Left lung (tissue), 10 donors: Measurements from ENCODE around the gene DENND1A. TPM values are rescaled to one million over a fixed set of nuclear protein-coding genes. Genes with fewer than 3 reads are reported as not detected.

Experiments
- ATAC-seq: fragments of 200-7000 bp; cut with Tn5 transposase; one replicate; pipeline ENCODE4 v1.9.1; 2020; ENCODE audit warnings: moderate library complexity
- DNase-seq, 4 donors: peaks; one replicate each; pipeline ENCODE4 v3.0.0-alpha.2; 2013 to 2020
- H3K27ac ChIP-seq, 2 donors: fragments of 200-600 bp; sonication (generic) in 1 of 2; one replicate each; pipeline versions ENCODE4 v1.5.0 to v1.8.0; 2020 to 2021
- H3K27me3 ChIP-seq, 2 donors: fragments of 200-600 bp; sonication (generic) in 1 of 2; one replicate each; pipeline versions ENCODE4 v1.5.0 to v1.8.0; 2020 to 2021
- H3K36me3 ChIP-seq, 2 donors: fragments of 200-600 bp; sonication (generic) in 1 of 2; one replicate each; pipeline versions ENCODE4 v1.5.0 to v1.8.0; 2020 to 2021
- H3K4me1 ChIP-seq, 2 donors: fragments of 200-600 bp; one replicate each; pipeline ENCODE4 v1.8.0; 2021
- H3K4me3 ChIP-seq, 2 donors: fragments of 200-600 bp; sonication (generic) in 1 of 2; one replicate each; pipeline versions ENCODE4 v1.5.0 to v1.8.0; 2020 to 2021; ENCODE audit warnings: mild to moderate bottlenecking in 1 of 2
- H3K9me3 ChIP-seq, 2 donors: fragments of 200-600 bp; sonication (generic) in 1 of 2; one replicate each; pipeline versions ENCODE4 v1.5.0 to v1.8.0; 2020 to 2021
- intact Hi-C, 2 donors: fragments of 100-400 bp; cut with DNase I; formaldehyde crosslinking; loops; one replicate each; pipeline versions ENCODE4 v1.11.2 to v1.14.2; 2022
- polyA plus RNA-seq, 6 donors: library from polyadenylated mRNA; unstranded; fragments of 120-200 nt; gene quantifications; one replicate each; pipeline ENCODE4 v1.2.1, GENCODE V29; 2013; ENCODE audit not compliant: insufficient read length in 6 of 6
- total RNA-seq, 2 donors: library from RNA; stranded (reverse); fragmentation: NEBNext Ultra II Directional; extraction: Animal tissue kit (Norgen Biotek cat#: 25700); gene quantifications; one replicate each; pipeline ENCODE4 v1.2.1, GENCODE V29; 2021
- TF ChIP-seq, protein P1 (sequence below), 2 donors: fragments of 200-600 bp; sonication (generic) in 1 of 2; IDR thresholded peaks; one replicate each; pipeline versions ENCODE4 v1.5.0 to v1.8.0; 2021; ENCODE audit warnings: antibody characterized with exemption in 2 of 2
- donor health status: DM: no; HTN: yes; CAD: no.
- donor health status: DM: no; HTN: no; CAD: no.

The DENND1A gene
- total and polyA plus RNA-seq, 8 donors, result 8.3 to 23.2 (median 9.7) TPM

DNA sequence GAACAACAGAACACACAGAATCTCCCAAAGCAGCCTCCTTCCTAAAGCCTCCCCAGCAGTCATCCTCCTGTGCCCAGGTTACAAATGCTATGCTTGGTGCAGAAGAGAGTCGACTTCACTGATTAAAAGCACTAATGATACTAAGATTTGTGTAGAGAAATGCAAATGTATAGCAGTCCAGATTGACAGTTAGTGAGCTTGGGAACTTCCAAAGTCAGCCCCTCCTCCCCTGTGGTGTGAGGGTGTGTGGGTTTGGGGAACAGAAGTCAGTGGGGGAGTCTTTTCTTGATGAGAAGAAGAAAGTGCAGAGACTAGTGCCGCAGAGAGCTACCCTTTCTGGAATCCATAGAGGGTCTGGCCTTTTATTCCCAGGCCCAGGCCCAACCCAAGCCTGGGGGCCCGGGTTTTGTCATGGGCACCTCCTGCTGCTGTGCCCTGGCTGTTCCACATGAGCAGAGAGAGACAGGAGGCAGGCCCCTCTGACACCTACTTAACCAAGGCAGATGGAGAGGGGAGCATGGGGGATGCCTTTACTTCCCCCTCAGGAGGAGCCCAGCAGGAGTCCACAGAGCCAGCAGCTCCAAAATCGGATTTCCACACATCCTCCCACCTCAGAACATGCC lies 173.3 kb downstream of the DENND1A start:
- intact Hi-C loops, result no loop called here
- DNase-seq, result no peak

DNA sequence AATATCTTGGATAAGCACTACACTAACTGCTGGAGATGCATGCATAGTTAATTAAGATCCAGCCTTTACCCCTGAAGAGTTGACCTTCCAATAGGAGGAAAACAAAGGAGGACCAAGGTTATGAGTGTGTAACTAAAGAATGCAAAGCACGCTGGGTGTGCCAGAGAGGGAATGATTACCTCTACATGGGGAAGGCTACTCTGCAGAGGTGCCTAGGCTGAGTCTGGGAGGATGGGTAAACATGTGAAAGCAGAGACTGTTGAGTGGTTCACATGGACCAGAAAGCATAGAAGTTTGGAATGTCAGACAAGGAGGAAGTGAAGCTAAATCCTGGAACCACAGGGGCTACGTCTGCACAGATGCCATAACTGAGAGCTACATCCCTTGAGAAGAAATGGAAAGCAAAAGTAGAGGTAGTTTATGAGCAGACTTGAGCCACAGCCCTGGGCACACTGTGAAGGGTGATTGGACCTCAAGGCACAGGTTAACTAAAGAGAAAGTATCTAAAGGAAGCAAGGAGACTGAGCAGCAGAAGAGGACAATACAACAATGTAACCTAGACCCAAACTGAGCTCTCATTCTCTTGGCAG lies 176.2 kb downstream of the DENND1A start:
- ATAC-seq (no peak), DNase-seq (no peak)
- Histone ChIP-seq H3K27me3 (no peaks in the 10 kb centered on the region), H3K27ac (no peak overlapping the region), H3K4me3 (no peak overlapping the region), H3K36me3 (peaks cover 0 to 11% of the 10 kb centered on the region in 2 donors), H3K9me3 (no peaks in the 10 kb centered on the region), H3K4me1 (peaks cover 0 to 9% of the 10 kb centered on the region in 2 donors)
- intact Hi-C loops, result no loop called here
- TF ChIP-seq, protein P1, sequence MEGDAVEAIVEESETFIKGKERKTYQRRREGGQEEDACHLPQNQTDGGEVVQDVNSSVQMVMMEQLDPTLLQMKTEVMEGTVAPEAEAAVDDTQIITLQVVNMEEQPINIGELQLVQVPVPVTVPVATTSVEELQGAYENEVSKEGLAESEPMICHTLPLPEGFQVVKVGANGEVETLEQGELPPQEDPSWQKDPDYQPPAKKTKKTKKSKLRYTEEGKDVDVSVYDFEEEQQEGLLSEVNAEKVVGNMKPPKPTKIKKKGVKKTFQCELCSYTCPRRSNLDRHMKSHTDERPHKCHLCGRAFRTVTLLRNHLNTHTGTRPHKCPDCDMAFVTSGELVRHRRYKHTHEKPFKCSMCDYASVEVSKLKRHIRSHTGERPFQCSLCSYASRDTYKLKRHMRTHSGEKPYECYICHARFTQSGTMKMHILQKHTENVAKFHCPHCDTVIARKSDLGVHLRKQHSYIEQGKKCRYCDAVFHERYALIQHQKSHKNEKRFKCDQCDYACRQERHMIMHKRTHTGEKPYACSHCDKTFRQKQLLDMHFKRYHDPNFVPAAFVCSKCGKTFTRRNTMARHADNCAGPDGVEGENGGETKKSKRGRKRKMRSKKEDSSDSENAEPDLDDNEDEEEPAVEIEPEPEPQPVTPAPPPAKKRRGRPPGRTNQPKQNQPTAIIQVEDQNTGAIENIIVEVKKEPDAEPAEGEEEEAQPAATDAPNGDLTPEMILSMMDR (IDR thresholded peaks at IDR 0.05), result no peak

More for the DNA sequence above, 173.3 kb downstream of the DENND1A start:
- ATAC-seq, result no peak
- TF ChIP-seq, protein P1 (IDR thresholded peaks at IDR 0.05), result no peak
- Histone ChIP-seq H3K9me3 (no peaks in the 10 kb centered on the region), H3K27me3 (no peaks in the 10 kb centered on the region), H3K27ac (no peak overlapping the region), H3K4me3 (no peak overlapping the region), H3K36me3 (peaks cover 0 to 11% of the 10 kb centered on the region in 2 donors), H3K4me1 (no peaks in the 10 kb centered on the region)

DNA sequence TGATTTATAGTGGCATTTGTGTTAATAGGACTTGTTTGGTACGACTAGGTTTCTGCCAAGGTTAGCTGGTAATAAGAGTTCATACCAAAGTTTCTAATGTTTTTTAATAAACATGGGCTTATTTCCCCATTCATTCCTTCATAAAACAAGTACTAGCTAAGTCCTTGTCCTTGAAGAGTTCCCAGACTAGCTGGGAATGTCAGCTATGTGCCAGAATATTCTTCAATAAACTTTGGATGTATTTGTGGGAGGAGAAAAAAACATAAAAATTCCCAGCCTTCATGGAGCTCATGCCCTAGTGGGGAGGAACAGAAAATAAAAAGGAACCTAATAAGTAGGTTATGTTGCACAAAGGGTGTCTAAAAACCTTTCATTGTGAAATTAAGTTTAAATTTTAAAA lies 176.9 kb downstream of the DENND1A start:
- Histone ChIP-seq H3K27me3 (no peaks in the 10 kb centered on the region), H3K4me3 (no peak overlapping the region), H3K4me1 (peaks cover 0 to 9% of the 10 kb centered on the region in 2 donors), H3K36me3 (peaks cover 0 to 11% of the 10 kb centered on the region in 2 donors), H3K27ac (no peak overlapping the region), H3K9me3 (no peaks in the 10 kb centered on the region)
- no peak for ATAC-seq
- DNase-seq, result no peak
- intact Hi-C loops, result no loop called here
- TF ChIP-seq, protein P1 (IDR thresholded peaks at IDR 0.05), result no peak

DNA sequence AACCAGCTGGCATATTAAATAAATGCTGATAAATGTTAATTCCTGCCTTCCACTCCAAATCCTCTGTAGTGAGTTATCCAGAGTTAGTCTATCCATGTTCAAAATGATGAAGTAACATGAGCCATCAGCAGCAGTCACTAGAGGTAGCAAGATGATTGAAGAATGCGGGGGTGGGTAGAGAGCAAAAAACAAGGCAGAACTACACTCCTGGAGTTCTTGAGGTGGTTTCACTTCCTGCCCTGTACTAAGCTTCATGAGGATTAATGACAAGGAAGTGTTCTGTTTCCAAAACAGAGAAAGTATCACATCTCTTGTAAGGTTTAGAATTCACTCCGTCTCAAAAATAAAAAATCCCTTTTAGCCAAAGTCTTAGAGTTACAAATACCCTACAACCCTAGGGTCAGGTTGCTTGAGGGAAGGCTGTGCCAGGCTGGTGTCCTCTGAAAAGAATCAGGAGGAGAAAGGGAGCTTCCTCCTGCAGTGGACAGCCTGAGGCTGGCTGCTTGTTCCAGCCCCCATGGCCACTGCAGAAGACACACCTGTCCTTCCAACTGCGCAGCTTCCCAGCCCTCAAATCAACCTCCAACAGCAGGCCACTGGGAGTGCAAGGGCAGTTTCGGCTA lies 180.2 kb downstream of the DENND1A start:
- H3K4me3 ChIP-seq, result no peak overlapping the region
- intact Hi-C loops, result no loop called here
- ATAC-seq (peak; percentile 63), DNase-seq (no peak)
- peaks cover 0 to 9% of the 10 kb centered on the region in 2 donors for H3K4me1 ChIP-seq
- H3K36me3 ChIP-seq, result no peaks in the 10 kb centered on the region
- no peaks in the 10 kb centered on the region for H3K9me3 ChIP-seq
- no peaks in the 10 kb centered on the region for H3K27me3 ChIP-seq
- TF ChIP-seq, protein P1 (IDR thresholded peaks at IDR 0.05), result no peak
- H3K27ac ChIP-seq, result no peak overlapping the region

DNA sequence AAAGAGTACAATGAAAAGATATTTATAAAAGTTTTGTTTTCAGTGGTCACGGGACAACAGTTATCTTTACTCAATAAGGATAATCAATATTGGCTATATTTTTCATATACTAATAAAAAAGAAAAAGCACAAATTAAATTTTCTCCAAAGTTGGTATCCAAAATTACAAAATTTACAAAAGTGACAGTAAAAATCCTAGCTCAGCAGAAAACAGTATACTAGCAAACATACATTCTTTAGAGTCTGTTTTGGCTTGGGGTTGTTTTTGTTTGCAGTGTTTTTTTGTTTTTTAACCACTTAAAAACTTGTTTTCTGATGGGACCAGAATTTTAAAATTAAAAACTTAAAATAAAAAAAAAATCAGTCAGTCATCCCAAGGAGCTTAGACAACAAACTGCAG lies 183.2 kb downstream of the DENND1A start:
- Histone ChIP-seq H3K4me3 (no peak overlapping the region), H3K36me3 (no peaks in the 10 kb centered on the region), H3K27ac (no peak overlapping the region), H3K27me3 (no peaks in the 10 kb centered on the region), H3K4me1 (peaks cover 0 to 13% of the 10 kb centered on the region in 2 donors), H3K9me3 (no peaks in the 10 kb centered on the region)
- ATAC-seq, result no peak
- TF ChIP-seq, protein P1 (IDR thresholded peaks at IDR 0.05), result no peak
- intact Hi-C loops, result no loop called here
- no peak for DNase-seq
